ENCODE measurements around the gene TNRC6C. TPM values are rescaled to one million over a fixed set of nuclear protein-coding genes. Genes with fewer than 3 reads are reported as not detected.

Gene TNRC6C
- total RNA-seq: 11.0 TPM

- ATAC-seq: peak; percentile 95
- peak; percentile 100 for DNase-seq (ENCODE audit: low spot score)
Measured at GRCh38 chr17:77957857-77958715, at the start of gene TNRC6C. TNRC6C (plus strand) TSS chr17:77958703; CDS start chr17:78004207, 45,504 bp downstream.

- ATAC-seq: no peak
- DNase-seq (ENCODE audit: low spot score): no peak
Measured at GRCh38 chr17:77909236-77909635, 49.3 kb upstream of the TNRC6C start.

GRCh38 chr17:77909816-77910215 lies 48.7 kb upstream of the TNRC6C start:
- DNase-seq (ENCODE audit: low spot score): no peak
- ATAC-seq: no peak

GRCh38 chr17:77914385-77915254 lies 43.9 kb upstream of the TNRC6C start:
- peak; percentile 94 for ATAC-seq
- no peak for DNase-seq (ENCODE audit: low spot score)

GRCh38 chr17:77915594-77916021 lies 42.9 kb upstream of the TNRC6C start:
- no peak for ATAC-seq

GRCh38 chr17:77916264-77916663 lies 42.2 kb upstream of the TNRC6C start:
- no peak for ATAC-seq
- no peak for DNase-seq (ENCODE audit: low spot score)

More at GRCh38 chr17:77915594-77916021, 42.9 kb upstream of the TNRC6C start:
- DNase-seq (ENCODE audit: low spot score): no peak

- peak; percentile 32 for ATAC-seq
- no peak for DNase-seq (ENCODE audit: low spot score)
Measured at GRCh38 chr17:77916703-77917481, 41.6 kb upstream of the TNRC6C start.

GRCh38 chr17:77919276-77919675 lies 39.2 kb upstream of the TNRC6C start:
- ATAC-seq: no peak
- no peak for DNase-seq (ENCODE audit: low spot score)

- no peak for DNase-seq (ENCODE audit: low spot score)
- ATAC-seq: no peak
Measured at GRCh38 chr17:77923135-77923534, 35.4 kb upstream of the TNRC6C start.

GRCh38 chr17:77923776-77924513 lies 34.6 kb upstream of the TNRC6C start:
- no peak for DNase-seq (ENCODE audit: low spot score)
- ATAC-seq: no peak

- ATAC-seq: peak; percentile 32
- DNase-seq (ENCODE audit: low spot score): no peak
Measured at GRCh38 chr17:77924757-77925336, 33.7 kb upstream of the TNRC6C start.

- DNase-seq (ENCODE audit: low spot score) (no peak), ATAC-seq (no peak)
Measured at GRCh38 chr17:77925831-77926543, 32.5 kb upstream of the TNRC6C start.

GRCh38 chr17:77926981-77927380 lies 31.5 kb upstream of the TNRC6C start:
- DNase-seq (ENCODE audit: low spot score) (no peak), ATAC-seq (no peak)

GRCh38 chr17:77927777-77928518 lies 30.6 kb upstream of the TNRC6C start:
- ATAC-seq (no peak), DNase-seq (ENCODE audit: low spot score) (no peak)

GRCh38 chr17:77928519-77929179 lies 29.9 kb upstream of the TNRC6C start:
- DNase-seq (ENCODE audit: low spot score): no peak

GRCh38 chr17:77929180-77929564 lies 29.3 kb upstream of the TNRC6C start:
- no peak for ATAC-seq
- DNase-seq (ENCODE audit: low spot score): no peak

More at GRCh38 chr17:77928519-77929179, 29.9 kb upstream of the TNRC6C start:
- ATAC-seq: no peak

GRCh38 chr17:77929871-77930436 lies 28.5 kb upstream of the TNRC6C start:
- no peak for ATAC-seq

More at GRCh38 chr17:77929871-77930436, 28.5 kb upstream of the TNRC6C start:
- no peak for DNase-seq (ENCODE audit: low spot score)

Data from left lobe of liver (tissue), 2 donors.